DMS153 (cell line): ENCODE measurements around the gene AGAP1.

ENCODE experiments used
- DNase-seq: peaks from one replicate; lab custom pipeline; 2025; lab: John Stamatoyannopoulos, UW

Gene AGAP1

GRCh38 chr2:235810846-235811245, 317.0 kb downstream of the AGAP1 start:
- no peak for DNase-seq

GRCh38 chr2:235811446-235812184, 317.8 kb downstream of the AGAP1 start:
- no peak for DNase-seq

- no peak for DNase-seq
Observed at GRCh38 chr2:235812185-235812665, 318.4 kb downstream of the AGAP1 start.

- no peak for DNase-seq
Observed at GRCh38 chr2:235813398-235813797, 319.6 kb downstream of the AGAP1 start.

GRCh38 chr2:235820571-235820970, 326.7 kb downstream of the AGAP1 start:
- DNase-seq = no peak

- no peak for DNase-seq
Observed at GRCh38 chr2:235824331-235824730, 330.5 kb downstream of the AGAP1 start.

GRCh38 chr2:235825946-235826345, 332.1 kb downstream of the AGAP1 start:
- no peak for DNase-seq

- no peak for DNase-seq
Observed at GRCh38 chr2:235826826-235827225, 333.0 kb downstream of the AGAP1 start.

GRCh38 chr2:235827585-235827992, 333.7 kb downstream of the AGAP1 start:
- no peak for DNase-seq

GRCh38 chr2:235829726-235830125, 335.9 kb downstream of the AGAP1 start:
- no peak for DNase-seq

GRCh38 chr2:235831755-235832154, 337.9 kb downstream of the AGAP1 start:
- no peak for DNase-seq

GRCh38 chr2:235832941-235833340, 339.1 kb downstream of the AGAP1 start:
- DNase-seq = no peak

- no peak for DNase-seq
Observed at GRCh38 chr2:235833971-235834620, 340.3 kb downstream of the AGAP1 start.

- no peak for DNase-seq
Observed at GRCh38 chr2:235834781-235835180, 340.9 kb downstream of the AGAP1 start.

- DNase-seq = no peak
Observed at GRCh38 chr2:235835810-235836209, 342.0 kb downstream of the AGAP1 start.

- DNase-seq = no peak
Observed at GRCh38 chr2:235836491-235836911, 342.7 kb downstream of the AGAP1 start.

- DNase-seq = no peak
Observed at GRCh38 chr2:235839226-235839625, 345.4 kb downstream of the AGAP1 start.

- DNase-seq = no peak
Observed at GRCh38 chr2:235839974-235840373, 346.1 kb downstream of the AGAP1 start.

- DNase-seq = no peak
Observed at GRCh38 chr2:235841863-235842262, 348.0 kb downstream of the AGAP1 start.

GRCh38 chr2:235842941-235843340, 349.1 kb downstream of the AGAP1 start:
- DNase-seq = no peak

- no peak for DNase-seq
Observed at GRCh38 chr2:235843591-235844395, 349.9 kb downstream of the AGAP1 start.

- no peak for DNase-seq
Observed at GRCh38 chr2:235844561-235844960, 350.7 kb downstream of the AGAP1 start.

GRCh38 chr2:235845245-235845644, 351.4 kb downstream of the AGAP1 start:
- no peak for DNase-seq
